Naive B cell (primary cell): ENCODE measurements around the gene TAMALIN. TPM values are rescaled to one million over a fixed set of nuclear protein-coding genes. Genes with fewer than 3 reads are reported as not detected.

Experiments
- ATAC-seq, 2 donors: fragments of 150-1000 bp; cut with Tn5 transposase; 2 replicates each; pipeline ENCODE4 v1.10.0; 2021; ENCODE audit warnings: low read depth in 2 of 2, mild to moderate bottlenecking in 2 of 2, moderate library complexity in 2 of 2
- DNase-seq: peaks from one replicate; pipeline ENCODE4 v3.0.0; 2022
- H3K27ac Mint-ChIP-seq, 6 donors: one replicate each; pipeline ENCODE4 v1.8.0; 2020 to 2022; ENCODE audit warnings: mild to moderate bottlenecking in 6 of 6, mixed read lengths in 6 of 6, moderate library complexity in 5 of 6, inconsistent platforms in 2 of 6
- H3K27me3 Mint-ChIP-seq, 3 donors: one replicate each; pipeline ENCODE4 v1.8.0; 2021 to 2022; ENCODE audit warnings: mixed read lengths in 3 of 3, mild to moderate bottlenecking in 1 of 3
- H3K36me3 Mint-ChIP-seq, 2 donors: one replicate each; pipeline ENCODE4 v1.8.0; 2020 to 2022; ENCODE audit warnings: mixed read lengths in 2 of 2, inconsistent platforms in 1 of 2, mild to moderate bottlenecking in 1 of 2
- H3K4me1 Mint-ChIP-seq, 3 donors: one replicate each; pipeline ENCODE4 v1.8.0; 2020 to 2022; ENCODE audit warnings: mixed read lengths in 3 of 3, inconsistent platforms in 1 of 3, mild to moderate bottlenecking in 1 of 3, moderate library complexity in 1 of 3
- H3K4me3 Mint-ChIP-seq, 8 donors: one replicate each; pipeline ENCODE4 v1.8.0; 2020 to 2022; ENCODE audit warnings: mild to moderate bottlenecking in 8 of 8, mixed read lengths in 8 of 8, moderate library complexity in 8 of 8, inconsistent platforms in 2 of 8
- H3K9me3 Mint-ChIP-seq, 7 donors: one replicate each; pipeline ENCODE4 v1.8.0; 2020 to 2022; ENCODE audit warnings: mixed read lengths in 7 of 7, mild to moderate bottlenecking in 5 of 7, inconsistent platforms in 2 of 7, moderate library complexity in 1 of 7
- polyA plus RNA-seq, 6 donors: library from polyadenylated mRNA; unstranded; fragments of 300-500 nt; fragmentation: Illumina TruSeq; gene quantifications; one replicate each; pipeline ENCODE4 v1.2.3, GENCODE V29; 2021; ENCODE audit warnings: low read depth in 6 of 6

The TAMALIN gene
- polyA plus RNA-seq, 6 donors from 2014 or later, result 2.9 to 28.7 (median 16.9) TPM

DNA sequence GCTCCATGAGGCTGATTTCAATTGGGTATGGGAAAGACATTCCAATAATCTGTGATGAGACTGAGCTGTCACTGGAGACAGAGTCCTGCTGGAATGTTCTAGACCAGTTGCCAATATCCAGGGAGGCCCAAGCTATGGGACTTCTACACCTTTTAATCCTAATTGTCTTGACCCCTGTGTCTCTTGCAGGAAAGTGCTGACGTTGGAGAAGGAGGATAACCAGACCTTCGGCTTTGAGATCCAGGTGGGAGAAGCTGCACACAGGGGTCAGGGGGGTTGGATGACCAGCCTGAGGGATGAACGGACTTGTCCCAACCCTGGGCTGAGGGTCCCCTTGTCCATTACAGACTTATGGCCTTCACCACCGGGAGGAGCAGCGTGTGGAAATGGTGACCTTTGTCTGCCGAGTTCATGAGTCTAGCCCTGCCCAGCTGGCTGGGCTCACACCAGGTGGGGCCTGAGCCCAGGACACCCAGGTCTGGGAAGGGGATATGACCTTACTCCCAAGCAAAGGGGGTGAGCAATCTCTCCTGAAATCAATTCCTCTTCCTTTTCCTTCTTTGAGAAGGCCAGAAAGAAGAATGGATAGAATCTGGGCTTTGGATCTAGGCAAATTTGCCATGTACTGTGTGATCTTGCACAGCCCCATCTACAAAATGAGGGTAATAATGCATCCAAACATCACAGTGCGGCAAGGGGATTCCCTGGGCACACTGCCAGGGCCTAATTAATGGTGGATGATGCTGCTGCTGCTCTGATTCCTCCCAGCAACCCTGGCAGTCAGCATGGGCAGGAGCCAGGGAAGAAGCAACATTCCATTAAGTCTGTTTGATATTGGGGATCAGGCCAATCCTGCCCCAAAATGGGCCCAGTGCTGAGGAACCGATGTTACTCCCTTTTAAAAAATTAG lies 4.2 kb downstream of the TAMALIN start:
- H3K9me3 Mint-ChIP-seq, result no peaks in the 10 kb centered on the region
- no peak for ATAC-seq
- peak overlapping the region; percentile 23 to 99 (median 87) for H3K27ac Mint-ChIP-seq
- peak overlapping the region in 4 of 8 donors; percentile 19 to 97 (median 36) for H3K4me3 Mint-ChIP-seq
- H3K4me1 Mint-ChIP-seq, result peaks cover 25 to 35% (median 32%) of the 10 kb centered on the region in 3 donors
- DNase-seq, result peak; percentile 37
- no peaks in the 10 kb centered on the region for H3K27me3 Mint-ChIP-seq
- H3K36me3 Mint-ChIP-seq, result peaks cover 0 to 7% of the 10 kb centered on the region in 2 donors

DNA sequence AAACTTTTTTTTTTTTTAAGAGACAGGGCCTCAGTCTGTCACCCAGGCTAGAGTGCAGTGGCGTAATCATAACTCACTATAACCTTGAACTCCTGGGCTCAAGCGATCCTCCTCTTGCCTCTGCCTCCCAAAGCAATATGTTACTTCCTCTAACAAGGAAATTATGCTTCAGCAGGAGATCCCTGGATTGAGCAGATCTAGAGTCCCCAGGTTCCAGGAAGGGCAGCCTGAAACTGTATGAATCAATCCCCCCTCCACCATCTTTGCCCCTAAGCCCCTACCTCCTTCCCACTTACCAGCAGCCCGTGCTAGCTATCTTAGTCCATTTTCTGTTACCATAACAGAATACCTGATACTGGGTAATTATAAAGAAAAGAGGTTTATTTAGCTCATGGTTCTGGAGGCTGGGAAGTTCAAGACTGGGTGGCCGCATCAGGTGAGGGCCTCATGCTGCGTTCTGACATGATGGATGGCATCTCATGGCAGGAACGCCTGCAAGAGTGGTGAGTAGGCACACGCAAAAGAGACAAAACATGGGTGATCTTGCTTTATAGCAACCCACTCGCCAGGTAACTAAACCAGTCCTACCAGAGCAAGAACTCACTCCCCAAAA lies 5.0 kb downstream of the TAMALIN start:
- no peaks in the 10 kb centered on the region for H3K9me3 Mint-ChIP-seq
- ATAC-seq (no peak), DNase-seq (no peak)
- H3K27me3 Mint-ChIP-seq, result no peaks in the 10 kb centered on the region
- peaks cover 26 to 36% (median 33%) of the 10 kb centered on the region in 3 donors for H3K4me1 Mint-ChIP-seq
- H3K27ac Mint-ChIP-seq, result peak overlapping the region; percentile 86 to 99 (median 90)
- peak overlapping the region in 2 of 8 donors; percentile 41 to 97 for H3K4me3 Mint-ChIP-seq
- peaks cover 0 to 7% of the 10 kb centered on the region in 2 donors for H3K36me3 Mint-ChIP-seq

DNA sequence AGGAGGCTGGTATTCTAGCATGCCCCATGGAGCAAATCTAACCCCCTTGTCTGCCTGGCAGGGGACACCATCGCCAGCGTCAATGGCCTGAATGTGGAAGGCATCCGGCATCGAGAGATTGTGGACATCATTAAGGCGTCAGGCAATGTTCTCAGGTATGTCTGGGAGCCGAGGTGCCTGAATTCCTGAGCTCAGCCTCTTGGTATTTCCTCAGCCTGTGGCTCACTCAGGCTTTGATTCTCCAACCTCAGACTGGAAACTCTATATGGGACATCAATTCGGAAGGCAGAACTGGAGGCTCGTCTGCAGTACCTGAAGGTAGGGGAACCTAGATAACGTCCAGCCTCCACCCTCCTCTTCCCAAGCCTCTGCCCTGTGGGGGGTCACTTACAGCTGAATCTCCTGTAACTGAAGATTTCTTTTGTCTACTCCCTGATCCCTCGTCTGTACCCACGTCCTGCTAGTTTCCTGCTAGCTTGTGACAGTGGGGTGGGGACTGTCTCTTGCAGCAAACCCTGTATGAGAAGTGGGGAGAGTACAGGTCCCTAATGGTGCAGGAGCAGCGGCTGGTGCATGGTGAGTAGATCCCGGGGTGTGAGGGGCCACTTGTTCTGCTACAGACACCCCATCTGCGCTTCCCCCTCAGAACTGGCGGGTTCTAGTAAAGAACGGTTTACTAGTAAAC lies 7.0 kb downstream of the TAMALIN start:
- Mint-ChIP-seq H3K27me3 (no peaks in the 10 kb centered on the region), H3K4me1 (peaks cover 25 to 29% (median 28%) of the 10 kb centered on the region in 3 donors), H3K27ac (peak overlapping the region in 5 of 6 donors; percentile 39 to 99 (median 75)), H3K9me3 (no peaks in the 10 kb centered on the region), H3K4me3 (peak overlapping the region in 4 of 8 donors; percentile 9 to 97 (median 22)), H3K36me3 (peaks cover 0 to 7% of the 10 kb centered on the region in 2 donors)
- ATAC-seq, result peak in 1 of 2 donors; percentile 1
- peak; percentile 50 for DNase-seq

DNA sequence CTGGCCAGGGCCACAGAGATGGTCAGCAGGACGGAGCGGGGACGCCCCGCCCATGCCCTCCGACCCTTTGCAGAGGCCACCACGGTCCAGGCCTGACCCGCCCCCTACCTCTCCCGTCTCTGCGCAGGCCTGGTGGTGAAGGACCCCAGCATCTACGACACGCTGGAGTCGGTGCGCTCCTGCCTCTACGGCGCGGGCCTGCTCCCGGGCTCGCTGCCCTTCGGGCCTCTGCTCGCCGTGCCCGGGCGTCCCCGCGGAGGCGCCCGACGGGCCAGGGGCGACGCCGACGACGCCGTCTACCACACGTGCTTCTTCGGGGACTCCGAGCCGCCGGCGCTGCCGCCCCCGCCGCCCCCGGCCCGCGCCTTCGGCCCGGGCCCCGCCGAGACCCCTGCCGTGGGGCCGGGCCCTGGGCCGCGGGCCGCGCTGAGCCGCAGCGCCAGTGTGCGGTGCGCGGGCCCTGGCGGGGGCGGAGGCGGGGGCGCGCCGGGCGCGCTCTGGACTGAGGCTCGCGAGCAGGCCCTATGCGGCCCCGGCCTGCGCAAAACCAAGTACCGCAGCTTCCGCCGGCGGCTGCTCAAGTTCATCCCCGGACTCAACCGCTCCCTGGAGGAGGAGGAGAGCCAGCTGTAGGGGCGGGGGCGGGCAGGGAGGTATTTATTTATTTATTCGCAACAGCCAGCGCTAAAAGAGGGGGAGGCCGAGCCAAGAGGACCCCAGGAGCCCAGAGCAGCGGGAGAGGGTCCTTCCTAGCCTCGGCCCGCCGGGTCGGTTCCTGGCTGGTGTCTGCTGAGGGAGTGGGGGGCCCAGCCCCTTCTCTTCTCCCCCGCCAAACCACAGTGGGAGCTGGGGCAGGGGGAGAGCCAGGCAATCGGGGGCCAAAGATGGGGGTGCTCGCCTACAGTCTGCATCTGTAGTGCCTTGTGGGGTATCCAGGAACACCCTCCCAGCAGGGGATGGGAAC lies 8.1 kb downstream of the TAMALIN start:
- peak overlapping the region in 1 of 8 donors; percentile 97 for H3K4me3 Mint-ChIP-seq
- no peaks in the 10 kb centered on the region for H3K9me3 Mint-ChIP-seq
- peak in 1 of 2 donors; percentile 0 for ATAC-seq
- H3K36me3 Mint-ChIP-seq, result peaks cover 0 to 7% of the 10 kb centered on the region in 2 donors
- H3K4me1 Mint-ChIP-seq, result peaks cover 19 to 26% (median 22%) of the 10 kb centered on the region in 3 donors
- H3K27ac Mint-ChIP-seq, result peak overlapping the region in 3 of 6 donors; percentile 88 to 99 (median 96)
- DNase-seq, result peak; percentile 46
- H3K27me3 Mint-ChIP-seq, result no peaks in the 10 kb centered on the region

DNA sequence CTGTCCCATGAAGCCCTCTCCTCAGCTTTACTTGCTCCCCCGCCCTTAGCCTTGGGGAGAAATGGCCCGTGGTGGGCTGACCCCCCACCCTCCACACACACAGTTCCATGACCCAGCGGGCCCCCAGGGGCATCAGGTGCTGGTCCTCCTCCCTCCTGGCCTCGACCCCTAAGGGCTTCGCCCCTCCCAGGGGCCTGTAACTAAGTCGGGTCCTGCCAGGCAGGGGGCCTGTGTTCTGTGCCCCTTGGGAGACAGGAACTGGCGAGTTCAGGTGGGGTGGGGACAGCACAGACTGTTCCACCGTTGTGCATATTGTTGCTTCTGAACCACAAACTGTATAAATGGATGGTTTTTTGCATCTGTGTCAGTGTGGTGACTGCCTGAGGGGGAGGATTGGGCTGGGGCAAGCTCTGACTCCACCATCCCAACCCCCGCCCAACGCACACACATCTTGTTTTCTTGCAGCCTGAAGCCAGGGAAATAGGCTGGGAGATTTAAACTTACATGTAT lies 8.8 kb downstream of the TAMALIN start:
- Mint-ChIP-seq H3K27me3 (no peaks in the 10 kb centered on the region), H3K4me1 (peaks cover 26 to 31% (median 29%) of the 10 kb centered on the region in 3 donors), H3K36me3 (peaks cover 0 to 7% of the 10 kb centered on the region in 2 donors), H3K9me3 (no peaks in the 10 kb centered on the region), H3K27ac (peak overlapping the region in 5 of 6 donors; percentile 54 to 96 (median 82)), H3K4me3 (peak overlapping the region in 3 of 8 donors; percentile 37 to 82 (median 68))
- ATAC-seq, result peak; percentile 6 to 13
- peak; percentile 55 for DNase-seq

DNA sequence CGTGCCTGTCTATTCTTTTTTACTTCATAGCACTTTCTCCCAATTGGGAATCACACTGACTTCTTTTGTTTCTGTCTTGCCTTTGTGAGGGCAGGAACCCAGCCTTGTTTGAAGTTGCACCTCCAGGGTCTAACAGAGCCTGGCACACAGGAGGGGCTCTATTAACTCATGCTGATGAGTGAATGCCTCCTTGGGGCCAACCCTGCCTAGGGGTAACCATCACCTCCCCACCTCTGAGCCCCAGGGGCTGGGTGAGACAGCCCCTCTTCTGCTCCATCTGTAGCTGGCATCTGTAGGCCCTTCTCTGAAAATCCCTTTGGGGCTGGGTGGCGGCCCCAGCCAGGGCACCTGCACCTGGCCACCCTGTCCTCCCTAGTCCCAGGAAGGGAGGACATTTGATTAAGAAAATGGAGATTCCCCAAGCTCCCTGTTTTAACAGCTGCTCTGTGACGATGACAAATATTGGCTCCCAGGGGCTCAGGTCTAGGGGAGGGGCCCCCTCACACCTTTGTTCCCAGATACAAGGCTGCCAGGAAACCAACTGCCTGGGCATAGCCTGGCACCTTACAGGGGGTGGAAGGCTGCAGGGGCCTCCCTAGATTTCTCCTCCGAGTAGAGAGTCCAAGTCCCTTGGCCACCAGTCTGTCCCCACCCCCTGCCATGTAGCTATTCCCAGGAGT lies 11.8 kb downstream of the TAMALIN start:
- H3K9me3 Mint-ChIP-seq, result no peaks in the 10 kb centered on the region
- peak overlapping the region in 5 of 6 donors; percentile 62 to 98 (median 93) for H3K27ac Mint-ChIP-seq
- H3K4me1 Mint-ChIP-seq, result peaks cover 40 to 51% (median 44%) of the 10 kb centered on the region in 3 donors
- H3K4me3 Mint-ChIP-seq, result peak overlapping the region in 5 of 8 donors; percentile 56 to 82 (median 81)
- DNase-seq (peak; percentile 54), ATAC-seq (no peak)
- no peaks in the 10 kb centered on the region for H3K27me3 Mint-ChIP-seq
- H3K36me3 Mint-ChIP-seq, result peaks cover 0 to 5% of the 10 kb centered on the region in 2 donors

DNA sequence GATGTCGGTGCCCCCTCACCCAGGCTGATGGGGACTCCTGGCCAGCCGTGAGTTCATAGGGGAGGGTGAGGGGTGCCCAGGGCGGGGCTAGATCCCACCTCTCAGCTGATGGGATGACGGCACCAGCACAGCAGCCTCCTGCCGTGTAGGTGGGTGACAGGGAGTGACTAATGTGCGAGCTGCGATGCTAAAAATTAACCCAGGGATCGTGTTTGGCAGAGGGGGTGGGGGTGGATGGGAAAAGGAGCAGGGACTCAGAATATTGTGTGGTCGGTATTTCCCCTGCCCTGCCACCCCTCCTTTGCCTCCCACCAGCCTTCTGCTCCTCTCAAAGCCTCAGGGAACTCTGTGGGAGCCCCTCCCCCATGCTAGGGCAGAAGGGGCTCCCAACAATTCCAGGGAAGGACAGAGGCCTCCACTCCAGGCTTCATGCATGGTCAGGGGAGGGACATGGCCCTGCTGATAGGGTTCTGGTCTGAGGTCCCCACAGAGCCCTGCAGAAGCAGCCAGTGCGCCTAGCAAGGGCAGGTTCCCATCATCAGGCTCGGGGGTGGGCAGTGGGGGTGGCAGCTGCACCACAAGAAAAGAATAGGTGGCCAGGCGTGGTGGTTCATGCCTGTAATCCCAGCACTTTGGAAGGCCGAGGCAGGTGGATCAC lies 12.5 kb downstream of the TAMALIN start:
- Mint-ChIP-seq H3K4me3 (peak overlapping the region in 4 of 8 donors; percentile 51 to 82 (median 70)), H3K36me3 (no peaks in the 10 kb centered on the region), H3K27me3 (no peaks in the 10 kb centered on the region), H3K9me3 (no peaks in the 10 kb centered on the region), H3K4me1 (peaks cover 43 to 56% (median 49%) of the 10 kb centered on the region in 3 donors), H3K27ac (peak overlapping the region in 5 of 6 donors; percentile 57 to 98 (median 91))
- DNase-seq (peak; percentile 51), ATAC-seq (no peak)

DNA sequence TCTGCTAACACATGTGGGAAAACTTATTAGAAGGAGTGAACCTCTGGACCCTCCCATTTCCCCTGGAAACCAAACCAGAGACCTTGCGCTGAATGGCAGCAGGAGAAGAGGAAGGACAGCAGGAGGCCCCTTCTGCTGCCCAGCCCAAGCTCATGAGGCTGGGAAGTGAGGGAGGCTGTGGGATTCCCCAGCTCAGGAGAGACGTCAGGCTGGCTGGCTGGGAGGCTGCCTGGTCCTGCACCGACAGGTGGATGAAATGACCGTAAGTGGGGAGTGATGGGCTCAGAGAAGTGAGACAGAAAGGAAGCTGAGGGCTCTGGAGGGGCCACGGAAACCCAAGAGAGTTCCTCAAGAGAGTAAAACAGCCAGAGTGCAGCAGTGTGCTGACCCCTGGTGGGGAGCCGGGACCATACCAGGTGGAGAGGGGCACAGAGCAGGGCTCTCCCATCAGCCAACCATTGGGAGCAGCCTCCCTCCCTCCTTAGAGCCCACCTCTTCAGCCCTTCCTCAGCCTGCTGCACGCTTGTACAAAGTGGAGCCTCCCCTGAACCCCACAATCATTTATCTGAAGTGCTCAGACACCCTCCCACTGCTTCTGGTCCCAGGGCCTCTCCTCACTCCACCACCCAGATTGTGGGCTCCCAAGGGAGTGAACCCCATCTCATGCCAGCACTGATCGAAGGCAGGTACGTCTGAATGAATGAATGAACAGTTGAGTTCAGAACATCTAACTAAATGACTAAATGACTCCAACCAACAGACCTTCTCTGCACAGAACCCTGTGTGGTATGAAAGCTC lies 14.0 kb downstream of the TAMALIN start:
- Mint-ChIP-seq H3K27ac (peak overlapping the region; percentile 65 to 98 (median 83)), H3K9me3 (no peaks in the 10 kb centered on the region), H3K27me3 (no peaks in the 10 kb centered on the region), H3K4me3 (peak overlapping the region; percentile 22 to 82 (median 54)), H3K36me3 (no peaks in the 10 kb centered on the region), H3K4me1 (peaks cover 53 to 67% (median 62%) of the 10 kb centered on the region in 3 donors)
- ATAC-seq, result peak; percentile 40 to 52
- DNase-seq, result peak; percentile 81

DNA sequence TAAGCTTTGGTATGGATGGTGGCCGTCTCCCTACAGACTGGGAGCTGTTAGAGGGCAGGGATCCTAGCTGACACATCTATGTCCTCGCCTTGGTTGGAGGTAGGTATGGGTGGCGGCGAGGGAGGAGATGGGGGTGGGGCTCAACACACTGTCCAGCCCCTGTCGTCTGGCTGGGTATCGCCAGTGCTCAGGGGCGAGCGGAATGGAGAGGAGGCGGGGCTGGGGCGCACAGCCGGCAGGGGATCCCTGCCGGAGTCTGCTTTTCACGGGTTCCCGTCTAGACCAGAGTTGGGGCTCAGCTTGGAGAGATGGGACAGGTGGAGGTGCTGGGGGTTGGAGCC lies 16.1 kb downstream of the TAMALIN start:
- Mint-ChIP-seq H3K4me3 (peak overlapping the region; percentile 79 to 91 (median 84)), H3K9me3 (no peaks in the 10 kb centered on the region), H3K4me1 (peaks cover 43 to 53% (median 52%) of the 10 kb centered on the region in 3 donors), H3K27ac (peak overlapping the region in 5 of 6 donors; percentile 74 to 90 (median 87)), H3K27me3 (no peaks in the 10 kb centered on the region), H3K36me3 (no peaks in the 10 kb centered on the region)
- DNase-seq (no peak), ATAC-seq (no peak)

DNA sequence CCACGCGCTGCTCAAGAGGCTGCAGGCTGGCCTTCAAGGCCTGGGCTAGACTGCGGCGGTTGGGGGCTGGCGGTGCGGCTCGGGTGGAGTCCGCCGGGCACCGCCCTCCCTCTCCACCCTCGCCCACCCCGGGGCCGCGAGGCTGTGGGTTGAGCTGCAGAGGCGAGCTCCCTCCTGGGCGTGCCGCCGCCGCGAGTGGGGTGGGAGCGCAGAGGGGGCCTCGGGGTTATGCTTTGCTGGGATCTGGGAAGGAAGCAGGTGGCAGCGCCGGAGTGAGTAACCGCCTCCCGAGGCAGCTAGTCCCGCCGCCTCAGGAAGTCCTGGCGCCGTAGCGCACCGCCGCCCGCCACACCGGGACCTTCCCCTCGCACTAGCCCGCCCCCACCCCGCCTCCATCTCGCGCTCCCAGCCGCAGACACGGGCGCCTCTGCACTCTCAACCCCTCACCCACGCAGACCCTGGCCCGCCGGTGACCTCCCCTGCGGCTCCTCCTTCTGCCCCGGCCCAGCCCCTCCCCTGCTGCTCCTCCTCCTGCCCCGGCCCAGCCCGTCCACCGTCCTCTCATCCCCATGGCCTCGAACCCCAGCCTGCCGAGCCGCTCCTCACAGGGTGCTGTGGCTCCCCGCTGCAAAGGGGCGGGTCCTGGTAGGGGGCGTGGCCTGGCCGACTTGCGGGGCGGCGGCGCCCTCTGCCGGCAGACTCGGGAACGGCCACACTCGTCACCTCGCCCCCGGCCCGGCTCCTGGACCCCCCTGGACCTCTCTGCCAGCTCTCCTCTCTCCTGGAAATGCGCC lies 16.6 kb downstream of the TAMALIN start:
- Mint-ChIP-seq H3K36me3 (no peaks in the 10 kb centered on the region), H3K27me3 (no peaks in the 10 kb centered on the region), H3K27ac (peak overlapping the region; percentile 44 to 90 (median 84)), H3K4me1 (peaks cover 43 to 53% (median 52%) of the 10 kb centered on the region in 3 donors), H3K4me3 (peak overlapping the region; percentile 79 to 91 (median 84)), H3K9me3 (no peaks in the 10 kb centered on the region)
- ATAC-seq (peak; percentile 47 to 54), DNase-seq (peak; percentile 87)
